Central memory CD4-positive, alpha-beta T cell (primary cell): ENCODE data around the gene ALDH3B2.
"Not testable (repeated sequence)": the region's sequence is repeated elsewhere in the genome, so short reads cannot be mapped to it uniquely, and the experiment has no call there.

Source experiments
- DNase-seq: peaks from one replicate; pipeline ENCODE4 v3.0.0; 2022

The ALDH3B2 gene

GRCh38 chr11:67641338-67642172, 32.9 kb downstream of the ALDH3B2 start:
- no peak for DNase-seq

- DNase-seq = no peak
These were observed 33.6 kb downstream of the ALDH3B2 start for GRCh38 chr11:67640758-67641337.

- peak; percentile 44 for DNase-seq
These were observed 34.2 kb downstream of the ALDH3B2 start for GRCh38 chr11:67640021-67640757.

GRCh38 chr11:67639438-67639859, 35.0 kb downstream of the ALDH3B2 start, which contains the start of gene TBX10:
Gene TBX10 (minus strand): TSS chr11:67639763. CDS start chr11:67639472, 291 bp downstream.
- DNase-seq = no peak

GRCh38 chr11:67638535-67639437, 35.6 kb downstream of the ALDH3B2 start:
- DNase-seq = no peak

- not testable (repeated sequence) for DNase-seq
These were observed 37.0 kb downstream of the ALDH3B2 start for GRCh38 chr11:67637441-67637840.

- DNase-seq = no peak
These were observed 37.5 kb downstream of the ALDH3B2 start for GRCh38 chr11:67636962-67637361.

GRCh38 chr11:67635231-67635521, 39.2 kb downstream of the ALDH3B2 start:
- DNase-seq = no peak

- DNase-seq = no peak
These were observed 39.8 kb downstream of the ALDH3B2 start for GRCh38 chr11:67634366-67635230.

GRCh38 chr11:67633758-67634365, 40.6 kb downstream of the ALDH3B2 start:
- DNase-seq = no peak

- no peak for DNase-seq
These were observed 41.3 kb downstream of the ALDH3B2 start for GRCh38 chr11:67632982-67633755.

- no peak for DNase-seq
These were observed 42.0 kb downstream of the ALDH3B2 start for GRCh38 chr11:67632175-67632981.

GRCh38 chr11:67631853-67632174, 42.6 kb downstream of the ALDH3B2 start:
- DNase-seq = no peak

- no peak for DNase-seq
These were observed 43.0 kb downstream of the ALDH3B2 start for GRCh38 chr11:67631411-67631810.

GRCh38 chr11:67630943-67631331, 43.5 kb downstream of the ALDH3B2 start:
- DNase-seq = no peak

- DNase-seq = peak; percentile 88
These were observed 44.0 kb downstream of the ALDH3B2 start for GRCh38 chr11:67630228-67630942.

GRCh38 chr11:67629386-67630227, 44.8 kb downstream of the ALDH3B2 start, which contains the start of gene NUDT8:
Gene NUDT8 (minus strand): TSS chr11:67629937. CDS start chr11:67629911, 26 bp downstream.
- peak; percentile 83 for DNase-seq
